Activated naive CD8-positive, alpha-beta T cell treated with anti-CD3 and anti-CD28 coated beads, Interleukin-2, amount 50 U/mL, for 16 hours (primary cell): ENCODE data around the gene SMIM30.
"Not testable (repeated sequence)": the region's sequence is repeated elsewhere in the genome, so short reads cannot be mapped to it uniquely, and the experiment has no call there.

Experiments
- DNase-seq: peaks from one replicate; pipeline ENCODE4 v3.0.0-alpha.2; 2020; ENCODE audit warnings: low read depth, low spot score

The SMIM30 gene, protein sequence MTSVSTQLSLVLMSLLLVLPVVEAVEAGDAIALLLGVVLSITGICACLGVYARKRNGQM

DNA sequence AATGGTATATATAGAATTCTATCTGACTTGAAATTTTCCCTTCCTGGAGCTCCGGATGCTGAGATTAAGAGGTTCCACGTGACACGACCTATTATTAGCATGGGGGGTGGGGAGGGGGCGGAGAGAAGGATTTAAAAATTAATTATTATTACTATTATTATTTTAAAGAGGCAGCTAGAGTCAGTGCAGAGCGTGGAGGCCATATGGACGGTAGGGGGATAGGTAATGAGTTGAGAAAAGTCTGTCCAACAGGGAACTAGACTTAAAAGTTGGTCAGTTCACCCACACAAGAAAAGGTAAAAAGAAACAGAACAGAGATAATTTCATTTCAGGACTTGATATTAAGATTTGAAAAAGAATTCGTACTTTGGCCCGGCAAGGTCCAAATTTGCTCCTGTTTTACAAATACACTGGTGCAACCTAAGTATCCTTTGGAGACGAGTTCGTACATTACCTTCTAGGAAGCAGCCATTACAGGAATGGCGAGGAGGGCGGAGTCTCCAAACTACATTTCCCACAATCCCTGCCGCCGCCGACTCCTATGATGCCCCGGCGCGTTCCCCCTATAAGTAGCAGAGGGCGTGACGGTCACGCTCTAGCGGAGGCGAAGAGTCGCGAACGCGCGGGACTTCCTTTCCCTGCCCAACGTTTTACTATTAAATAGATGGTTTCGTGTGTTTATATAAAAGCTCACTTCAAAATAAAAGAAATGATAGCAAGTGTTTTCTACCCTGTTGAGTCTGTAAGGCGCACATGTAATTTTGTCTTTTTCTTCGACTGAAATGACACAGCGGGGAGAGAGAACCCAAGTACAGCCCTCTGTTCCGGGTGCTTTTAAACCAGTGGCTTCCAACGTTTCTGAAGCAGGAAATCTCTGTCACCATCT is at the start of gene SMIM30:
Gene SMIM30, minus strand, starts transcription at position 481 of the 886 bp plus-strand sequence. CDS start 976 bp downstream, outside the sequence.
- DNase-seq, result peak; percentile 84

DNA sequence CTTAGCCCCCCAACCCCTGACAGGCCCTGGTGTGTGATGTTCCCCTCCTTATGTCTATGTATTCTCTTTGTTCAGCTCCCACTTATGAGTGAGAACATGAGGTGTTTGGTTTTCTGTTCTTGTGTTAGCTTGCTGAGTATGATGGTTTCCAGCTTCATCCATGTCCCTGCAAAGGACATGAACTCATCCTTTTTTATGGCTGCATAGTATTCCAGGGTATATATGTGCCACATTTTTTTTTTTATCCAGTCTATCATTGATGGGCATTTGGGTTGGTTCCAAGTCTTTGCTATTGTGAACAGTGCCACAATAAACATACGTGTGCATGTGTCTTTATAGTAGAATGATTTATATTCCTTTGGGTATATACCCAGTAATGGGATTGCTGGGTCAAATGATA is 47.8 kb upstream of the SMIM30 start:
- not testable (repeated sequence) for DNase-seq

DNA sequence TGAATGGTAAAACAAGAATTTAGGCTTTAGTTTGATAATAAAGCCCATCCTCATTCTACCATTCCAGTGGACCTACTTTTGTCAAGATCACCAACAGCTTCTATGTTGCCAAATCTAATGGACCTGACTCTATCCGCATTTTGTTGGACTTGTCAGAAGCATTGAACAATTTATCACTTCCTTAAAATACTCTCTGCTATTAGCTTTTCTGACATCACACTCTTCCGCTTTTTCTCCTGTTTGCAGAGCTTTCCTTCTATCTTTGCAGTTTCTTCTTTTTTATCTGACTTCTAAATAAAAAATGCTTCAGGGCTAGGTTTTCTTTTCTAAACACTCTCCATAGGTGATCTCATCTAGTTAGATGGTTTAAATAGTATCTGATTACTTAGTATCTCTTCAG is 42.7 kb upstream of the SMIM30 start:
- no peak for DNase-seq

DNA sequence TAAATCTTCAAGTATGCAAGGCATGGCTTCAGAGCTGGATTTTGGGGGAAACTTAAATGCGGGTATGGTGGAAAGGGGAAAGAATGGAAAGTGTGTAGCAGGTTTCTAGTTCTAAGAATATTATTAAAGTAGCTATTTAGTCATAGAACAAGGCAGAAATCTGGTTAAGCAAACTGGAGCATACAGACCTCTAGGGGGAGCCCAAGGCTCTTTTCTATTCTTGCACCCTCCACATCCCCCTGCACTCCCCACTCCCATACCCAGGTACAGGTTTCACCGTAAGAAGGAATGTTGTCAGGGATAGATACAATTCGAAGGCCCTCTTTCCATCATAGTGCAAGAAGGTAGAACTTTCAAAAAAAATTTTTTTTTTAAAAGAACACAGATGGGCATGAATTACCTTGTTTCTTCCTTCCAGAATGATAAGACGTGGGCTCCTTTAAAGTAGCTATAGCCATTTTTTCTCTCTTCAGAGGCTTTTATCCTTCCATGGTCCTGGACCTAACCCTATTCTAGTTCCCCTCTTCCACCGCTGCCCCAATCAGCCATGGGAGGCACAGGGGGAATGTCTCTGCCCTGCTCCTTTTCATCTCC is 41.5 kb upstream of the SMIM30 start:
- no peak for DNase-seq

DNA sequence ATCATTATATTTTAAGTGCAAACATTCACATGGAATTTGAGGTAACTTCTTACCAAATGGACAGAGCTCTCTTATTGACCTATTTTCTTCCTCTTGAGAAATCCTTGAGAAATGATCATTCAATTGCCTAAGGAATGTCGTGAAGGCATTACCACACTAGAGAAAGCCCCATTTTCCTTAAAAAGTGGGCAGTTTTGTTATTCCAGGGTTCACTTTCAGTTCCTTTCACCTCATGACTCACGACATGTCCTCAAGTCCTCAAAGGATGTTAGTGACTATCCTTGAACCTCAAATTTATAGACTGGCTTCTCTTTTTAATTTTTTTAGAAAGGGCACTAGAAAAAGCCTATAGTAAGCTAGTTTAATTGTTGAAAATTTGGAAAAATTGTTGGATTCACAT is 40.4 kb upstream of the SMIM30 start:
- DNase-seq, result no peak

DNA sequence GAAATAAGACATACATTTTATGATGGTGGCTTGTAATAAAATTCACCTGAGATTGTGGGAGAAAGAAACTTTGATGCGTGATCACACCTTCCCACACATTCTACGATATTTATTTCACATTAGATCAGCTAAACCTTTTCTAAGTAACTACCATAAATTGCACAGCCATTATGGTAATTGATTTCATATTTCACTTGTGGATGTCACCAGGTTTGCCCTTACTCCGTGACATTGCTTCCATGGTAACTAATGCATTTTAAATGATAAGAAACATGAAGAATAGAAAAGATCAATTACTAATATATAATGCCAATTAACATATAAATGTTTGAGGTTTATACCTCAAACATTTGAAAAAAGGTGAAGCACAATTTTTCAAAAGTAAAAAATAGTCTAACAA is 35.8 kb upstream of the SMIM30 start:
- no peak for DNase-seq

DNA sequence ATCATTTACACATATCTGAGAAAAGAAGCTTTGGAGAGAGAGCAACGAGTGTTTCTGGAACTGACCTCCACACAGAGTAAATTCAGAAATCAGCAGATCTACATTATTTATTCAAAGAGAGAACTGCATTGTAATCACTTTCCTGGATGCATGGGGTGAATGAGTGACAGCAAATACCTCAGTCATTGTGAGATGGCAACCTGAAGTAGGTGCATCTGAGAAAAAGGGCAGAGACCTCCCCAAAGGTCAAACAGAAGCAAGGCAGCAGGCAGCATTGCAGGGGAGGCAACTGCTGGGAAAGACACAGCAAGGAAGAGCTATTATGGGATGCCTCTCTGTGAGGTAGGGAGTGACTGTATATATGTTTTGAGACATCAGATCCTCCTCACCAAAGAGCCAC is 26.5 kb upstream of the SMIM30 start:
- DNase-seq, result no peak

DNA sequence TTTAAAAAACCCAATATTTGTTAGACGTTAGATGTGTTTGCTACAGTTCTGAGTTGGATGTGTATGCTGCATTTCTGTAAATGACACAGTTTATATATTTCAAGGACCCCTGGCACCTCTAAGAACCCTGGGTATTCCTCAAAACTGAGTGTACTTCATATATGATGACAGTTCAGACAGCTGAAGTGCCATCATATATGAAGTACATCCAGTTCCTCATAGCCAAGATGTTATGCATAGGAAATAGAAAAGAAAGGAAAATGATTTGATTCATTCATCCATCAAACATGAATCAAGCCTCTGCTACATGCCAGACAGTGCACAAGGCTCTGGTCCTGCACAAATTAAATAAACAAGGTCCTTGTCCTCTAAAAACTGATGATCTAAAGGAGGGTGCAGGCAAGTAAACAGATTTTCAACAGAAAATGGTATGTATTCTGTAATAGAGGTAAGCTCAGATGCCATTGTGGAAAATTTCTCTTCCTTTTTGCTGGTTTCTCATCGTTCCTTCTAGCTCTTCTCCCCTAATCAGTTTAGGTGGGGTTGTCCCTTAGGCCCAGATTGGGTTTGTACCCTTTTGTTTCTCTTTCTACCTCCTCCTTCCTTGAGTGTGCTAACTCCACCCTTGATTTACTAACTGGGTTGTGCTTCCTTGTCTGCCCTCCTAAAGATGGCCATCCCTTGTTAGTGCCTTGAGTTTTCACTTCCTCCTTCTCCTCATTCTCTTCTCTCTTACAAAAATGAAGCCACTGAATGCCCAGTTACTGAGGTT is 25.3 kb upstream of the SMIM30 start:
- no peak for DNase-seq

DNA sequence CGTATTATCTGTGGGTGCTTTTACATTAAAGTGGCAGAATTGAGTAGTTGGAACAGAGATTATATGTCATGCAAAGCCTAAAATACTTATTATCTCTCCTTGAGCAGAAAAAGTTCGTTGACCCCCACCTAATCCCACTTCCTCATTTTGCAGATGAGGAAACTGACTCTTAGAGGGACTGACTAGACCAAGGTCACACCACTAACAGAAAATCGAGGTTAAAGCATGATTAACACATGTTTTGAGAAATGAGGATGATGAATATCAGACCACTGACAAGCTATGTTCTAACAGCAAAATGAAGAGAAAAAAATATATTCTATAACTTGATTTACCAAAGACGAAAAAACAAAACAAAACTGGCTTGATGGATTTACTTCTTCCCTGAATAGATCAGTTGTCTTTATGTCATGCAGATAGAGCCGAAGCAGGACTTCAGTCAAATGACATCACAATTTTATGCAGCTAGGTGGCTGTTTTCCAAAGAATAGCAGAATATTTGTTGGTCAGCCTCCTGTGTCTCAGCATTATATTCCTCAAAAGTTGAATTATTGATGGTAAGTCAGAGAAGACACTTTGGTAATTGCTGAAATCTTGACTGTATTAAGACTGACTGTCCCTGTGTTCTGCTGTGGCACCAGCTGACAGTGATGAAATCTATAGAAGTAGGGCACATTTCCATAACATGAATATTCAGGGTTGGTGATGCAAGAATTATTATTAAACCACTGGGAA is 24.2 kb upstream of the SMIM30 start:
- DNase-seq, result no peak

DNA sequence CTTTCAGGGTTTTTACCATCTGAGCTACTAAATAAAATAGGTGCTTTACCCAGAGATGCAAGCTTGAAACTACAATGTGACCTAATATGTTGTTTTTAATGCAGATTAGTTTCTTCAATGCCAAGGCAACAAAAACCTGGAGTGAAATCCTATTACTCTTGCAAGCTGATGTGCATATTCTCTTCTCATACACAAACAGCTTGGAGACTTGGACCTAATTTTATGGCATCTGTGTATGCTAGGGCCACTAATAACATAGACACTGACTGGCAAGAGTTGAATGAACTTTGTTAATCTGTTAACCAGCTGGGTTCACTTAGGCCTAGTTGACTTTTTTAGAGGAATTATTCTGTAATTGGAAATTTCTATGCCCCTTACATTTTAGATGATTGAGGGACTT is 23.4 kb upstream of the SMIM30 start:
- DNase-seq, result no peak

DNA sequence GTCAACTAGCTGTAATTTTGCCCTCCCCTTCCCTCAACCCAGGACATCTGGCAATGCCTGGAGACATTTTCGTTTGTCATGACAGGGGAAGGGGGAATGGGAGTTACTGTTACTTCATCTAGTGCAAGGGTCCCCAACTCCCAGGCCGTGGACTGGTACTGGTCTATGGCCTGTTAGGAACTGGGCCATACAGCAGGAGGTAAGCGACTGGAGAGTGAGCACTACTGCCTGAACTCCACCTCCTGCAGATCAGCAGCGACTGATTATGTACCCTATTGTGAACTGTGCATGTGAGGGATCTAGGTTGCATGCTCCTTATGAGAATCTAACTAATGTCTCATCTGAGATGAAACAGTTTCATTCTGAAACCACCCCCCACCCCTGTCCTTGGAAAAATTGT is 22.6 kb upstream of the SMIM30 start:
- no peak for DNase-seq

DNA sequence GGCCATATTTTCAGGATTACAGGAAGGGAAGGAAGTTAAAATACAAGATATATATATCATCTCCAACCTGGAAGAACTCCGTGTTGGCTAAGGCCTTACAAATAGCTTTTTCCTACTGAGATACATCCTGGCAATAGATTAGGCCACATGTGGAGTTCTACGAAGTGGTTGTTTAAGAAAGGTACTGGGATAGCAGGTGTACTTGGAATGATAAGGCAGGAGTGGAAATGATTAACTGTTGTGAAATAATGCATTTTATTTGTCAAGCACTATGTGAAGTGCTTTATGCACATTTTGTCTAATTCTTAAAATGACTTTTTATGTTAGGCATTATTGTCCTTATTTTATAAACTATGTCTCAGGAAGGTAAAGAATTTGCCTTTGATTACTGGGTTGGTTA is 18.9 kb upstream of the SMIM30 start:
- no peak for DNase-seq

DNA sequence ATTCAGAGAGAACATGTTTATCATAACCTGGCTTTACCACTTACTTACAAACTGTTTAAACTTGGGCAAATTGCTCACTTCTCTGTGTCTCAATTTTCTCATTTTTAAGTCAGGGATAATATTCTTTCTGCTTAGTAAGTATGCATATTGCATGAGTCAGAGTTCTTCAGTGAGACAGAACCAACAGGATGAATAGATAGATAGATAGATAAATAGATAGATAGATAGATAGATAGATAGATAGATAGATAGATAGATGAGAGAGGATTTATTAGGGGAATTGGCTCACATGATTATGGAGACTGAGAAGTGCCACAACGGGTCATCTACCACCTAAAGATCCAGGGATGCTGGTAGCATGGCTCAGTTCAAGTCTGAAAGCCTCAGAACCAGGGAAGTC is 15.7 kb upstream of the SMIM30 start:
- DNase-seq, result no peak

DNA sequence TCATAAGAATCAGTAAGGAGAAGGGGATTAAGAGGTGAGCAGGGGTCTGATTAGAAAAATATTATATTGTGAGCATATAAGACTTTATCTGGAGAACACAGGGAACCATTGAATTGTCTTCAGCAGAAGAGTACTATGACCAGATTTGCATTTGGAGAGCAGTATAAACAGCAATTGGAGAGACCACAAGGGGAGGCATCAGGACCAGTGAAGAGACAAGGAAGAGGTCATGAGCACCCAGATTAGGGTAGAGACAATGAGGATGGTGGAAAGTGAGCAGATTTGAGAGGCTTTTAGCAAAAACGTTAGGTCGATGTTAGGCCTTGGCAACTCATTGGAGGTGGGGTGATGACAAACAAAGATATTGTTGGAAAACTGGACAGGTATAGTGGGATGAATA is 13.0 kb upstream of the SMIM30 start:
- DNase-seq, result no peak

DNA sequence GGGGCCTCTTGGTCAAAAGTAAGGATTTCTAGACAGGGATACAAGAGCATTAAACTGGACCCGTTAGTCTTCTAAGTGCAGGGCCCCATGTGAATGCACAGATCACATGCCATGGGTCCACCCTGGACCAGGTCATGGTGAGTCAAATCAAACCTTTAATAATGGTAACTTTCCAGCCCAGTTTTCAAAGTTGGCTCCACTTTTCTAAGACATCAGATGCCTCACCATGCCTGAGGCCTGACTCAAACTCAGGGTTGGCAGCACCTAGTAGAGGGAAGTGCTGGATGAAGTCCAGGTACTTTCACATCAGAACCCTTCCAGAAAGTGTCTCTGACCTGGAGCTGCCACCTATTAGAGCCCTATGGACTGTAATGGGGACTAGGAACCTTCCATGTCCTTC is 9.7 kb upstream of the SMIM30 start:
- DNase-seq, result no peak

DNA sequence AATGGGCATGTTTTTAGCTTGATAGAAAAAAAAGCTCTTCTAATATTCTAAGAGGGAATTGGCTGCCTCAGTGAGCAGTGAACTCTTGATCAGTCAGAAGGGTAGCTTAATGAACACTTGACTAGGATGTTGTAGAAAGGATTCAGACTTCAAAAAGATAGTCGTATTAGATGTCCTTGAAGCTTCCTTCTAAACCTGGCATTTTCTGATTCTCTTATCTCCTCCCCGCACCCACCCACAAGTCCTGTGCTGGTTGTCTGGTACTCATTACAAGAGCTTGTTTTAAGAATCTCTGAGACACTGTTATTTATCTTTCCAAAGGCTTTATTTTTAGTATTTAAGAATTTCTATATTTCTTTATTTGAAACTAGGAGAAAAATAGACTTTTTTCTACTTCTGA is 7.4 kb upstream of the SMIM30 start:
- DNase-seq, result no peak

DNA sequence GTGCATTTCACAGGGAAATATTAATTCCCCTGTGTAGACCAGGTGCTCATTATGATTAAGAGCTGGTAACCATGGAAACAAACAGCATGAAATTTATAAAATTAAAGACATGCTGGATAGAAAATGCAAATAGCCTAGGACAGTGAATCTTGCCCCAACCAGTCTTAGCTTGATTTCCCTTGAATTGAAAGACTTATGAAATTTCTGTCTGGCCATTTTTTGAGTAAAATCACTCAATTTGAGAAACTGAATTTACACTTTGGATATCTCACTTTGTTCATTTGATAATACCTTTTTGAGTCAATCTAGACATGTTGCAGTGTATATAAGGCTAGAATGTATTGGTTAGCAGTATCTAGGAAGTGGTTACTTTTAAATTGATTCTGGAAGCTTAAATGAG is 4.4 kb upstream of the SMIM30 start:
- DNase-seq, result no peak

DNA sequence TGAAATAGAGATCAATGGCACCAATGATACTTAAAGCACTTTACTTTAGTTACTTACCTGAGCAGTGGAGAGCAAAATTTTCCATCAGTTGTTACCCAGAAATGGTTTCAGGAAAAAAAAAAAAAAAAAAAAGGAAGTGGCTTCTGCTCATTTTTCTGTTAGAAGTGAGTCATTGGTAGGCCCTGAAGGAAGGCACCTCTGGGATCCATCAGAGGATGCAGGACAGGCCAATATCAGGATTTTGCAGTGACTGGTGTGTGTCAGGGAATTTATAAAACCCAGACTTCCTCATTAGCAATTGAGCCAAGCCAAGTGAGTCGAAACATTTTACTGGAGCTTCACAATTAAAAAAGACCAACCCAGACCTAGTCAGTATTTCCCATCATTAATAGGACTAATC is 2.3 kb upstream of the SMIM30 start:
- DNase-seq, result no peak

DNA sequence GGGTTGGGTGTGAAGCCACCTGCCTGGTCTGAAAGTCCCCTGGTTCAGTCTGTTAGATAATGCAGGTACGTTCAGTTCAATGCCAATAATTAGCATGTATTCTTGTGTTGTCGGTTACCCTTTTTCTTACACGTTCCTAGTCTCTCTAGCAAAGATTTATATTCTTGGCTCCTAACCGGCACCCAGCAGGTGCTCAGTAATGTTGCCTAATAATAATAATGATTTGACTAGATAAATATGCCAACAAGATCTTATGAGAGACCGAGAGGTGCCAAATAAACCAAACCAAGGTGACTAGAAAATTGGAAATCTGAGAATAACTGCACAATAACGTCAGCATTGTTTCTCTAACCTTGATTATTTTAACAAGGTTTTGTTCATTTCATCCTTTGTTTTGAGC is 1.1 kb upstream of the SMIM30 start:
- DNase-seq, result no peak

DNA sequence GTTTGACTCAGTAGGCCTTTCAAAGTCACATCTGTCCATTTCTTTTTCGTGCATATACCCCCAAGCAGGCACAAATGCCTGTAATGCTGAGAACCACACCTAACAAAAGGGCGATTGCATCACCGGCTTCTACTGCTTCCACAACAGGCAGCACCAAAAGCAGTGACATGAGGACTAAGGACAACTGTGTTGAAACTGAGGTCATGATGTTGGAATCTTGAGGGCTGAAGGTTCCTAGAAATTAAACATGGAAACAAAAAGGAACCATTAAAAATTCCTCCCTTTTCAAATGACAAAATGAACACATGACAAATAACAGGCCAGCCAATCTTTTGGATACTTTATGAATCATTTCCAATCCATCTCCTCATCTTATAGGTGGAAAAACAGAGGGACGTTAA is 980 bp downstream of the SMIM30 start:
- DNase-seq, result not testable (repeated sequence)

DNA sequence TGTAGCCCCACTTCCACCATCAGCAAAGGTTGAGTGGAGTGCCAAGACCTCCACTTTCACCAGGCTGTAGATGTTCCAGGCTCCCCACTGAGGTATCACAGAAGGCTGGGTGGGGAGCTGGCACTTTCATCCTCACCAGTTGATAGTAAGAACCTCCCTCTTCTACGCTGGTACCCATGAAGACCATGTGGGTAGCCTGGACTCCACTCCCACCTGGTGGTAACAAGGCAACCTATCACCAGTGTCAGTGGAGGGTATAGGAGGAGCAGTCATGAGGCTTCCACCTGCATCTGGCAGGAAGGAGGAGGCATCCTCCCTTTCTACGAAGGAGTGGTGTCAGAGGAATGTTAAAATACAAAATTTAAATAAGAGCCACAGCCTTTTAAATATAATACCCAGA is 4.4 kb downstream of the SMIM30 start:
- DNase-seq, result no peak

DNA sequence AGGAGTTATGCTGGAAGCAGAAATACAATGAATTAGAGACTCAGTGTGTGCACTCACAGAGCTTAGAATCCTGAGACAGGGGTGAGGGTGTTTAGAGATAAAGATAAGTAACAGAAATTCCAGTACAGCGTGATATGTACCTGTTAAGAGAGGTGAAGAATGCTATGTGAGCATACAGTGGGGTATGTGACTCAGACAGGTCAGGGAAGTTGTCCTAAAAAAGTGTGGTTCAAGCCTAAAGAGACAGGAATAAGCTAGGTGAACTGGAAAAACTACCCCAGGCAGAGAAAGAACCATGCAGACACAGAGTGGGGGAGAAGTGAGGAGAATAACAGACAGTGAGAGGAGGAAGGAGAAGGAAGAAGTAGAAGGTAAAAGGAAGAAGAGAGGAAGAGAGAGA is 8.6 kb downstream of the SMIM30 start:
- DNase-seq, result no peak
